Measurements from ENCODE around the gene TCERG1L.
"Not testable (repeated sequence)": the region's sequence is repeated elsewhere in the genome, so short reads cannot be mapped to it uniquely, and the experiment has no call there.

- TF ChIP-seq EP300, POLR2A, POLR2AphosphoS5 (IDR thresholded peaks at IDR 0.05): not testable (repeated sequence)
- TF ChIP-seq, protein P1, sequence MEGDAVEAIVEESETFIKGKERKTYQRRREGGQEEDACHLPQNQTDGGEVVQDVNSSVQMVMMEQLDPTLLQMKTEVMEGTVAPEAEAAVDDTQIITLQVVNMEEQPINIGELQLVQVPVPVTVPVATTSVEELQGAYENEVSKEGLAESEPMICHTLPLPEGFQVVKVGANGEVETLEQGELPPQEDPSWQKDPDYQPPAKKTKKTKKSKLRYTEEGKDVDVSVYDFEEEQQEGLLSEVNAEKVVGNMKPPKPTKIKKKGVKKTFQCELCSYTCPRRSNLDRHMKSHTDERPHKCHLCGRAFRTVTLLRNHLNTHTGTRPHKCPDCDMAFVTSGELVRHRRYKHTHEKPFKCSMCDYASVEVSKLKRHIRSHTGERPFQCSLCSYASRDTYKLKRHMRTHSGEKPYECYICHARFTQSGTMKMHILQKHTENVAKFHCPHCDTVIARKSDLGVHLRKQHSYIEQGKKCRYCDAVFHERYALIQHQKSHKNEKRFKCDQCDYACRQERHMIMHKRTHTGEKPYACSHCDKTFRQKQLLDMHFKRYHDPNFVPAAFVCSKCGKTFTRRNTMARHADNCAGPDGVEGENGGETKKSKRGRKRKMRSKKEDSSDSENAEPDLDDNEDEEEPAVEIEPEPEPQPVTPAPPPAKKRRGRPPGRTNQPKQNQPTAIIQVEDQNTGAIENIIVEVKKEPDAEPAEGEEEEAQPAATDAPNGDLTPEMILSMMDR (IDR thresholded peaks at IDR 0.05), result not testable (repeated sequence)
Measured at GRCh38 chr10:131322575-131322974, 11.1 kb upstream of the TCERG1L start.

All from gastroesophageal sphincter (tissue), 3 donors.